ENCODE results near the gene UBE2G2. TPM values are rescaled to one million over a fixed set of nuclear protein-coding genes. Genes with fewer than 3 reads are reported as not detected.

The UBE2G2 gene
- total RNA-seq, 1 experiment from 2014 or later = 91.3 TPM

DNA sequence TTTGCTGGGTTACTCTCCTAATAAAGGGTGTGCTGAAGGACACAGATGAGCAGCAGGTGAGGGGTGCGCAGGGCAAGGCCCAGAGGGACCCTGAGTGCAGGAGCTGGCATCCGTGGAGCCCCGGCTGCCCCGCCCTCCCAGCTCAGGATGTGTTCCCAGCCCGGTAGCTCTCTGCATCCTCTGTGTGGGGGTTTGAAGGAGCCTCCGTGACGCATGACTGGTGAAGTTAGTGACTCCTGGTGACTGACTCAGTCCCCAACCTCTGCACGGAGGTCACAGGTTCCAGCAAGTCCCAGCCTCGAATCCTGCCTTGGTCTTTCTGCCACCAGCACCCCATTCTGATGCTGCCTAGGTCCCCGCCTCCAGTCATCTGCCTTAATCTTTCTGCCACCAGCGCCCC lies 68.7 kb downstream of the UBE2G2 start:
- no peaks in the 10 kb centered on the region for H3K27me3 ChIP-seq (replicated peaks; ENCODE audit: control insufficient read depth, insufficient read depth, low read length)
- POLR2A ChIA-PET = no interaction called here
- CTCF ChIA-PET = interaction anchor here (1.3 kb wide), 1 partner anchor 10 kb away, joined by 3 read pairs; no protein-coding TSS in a partner anchor
- peaks cover 6% of the 10 kb centered on the region for H3K27me3 Mint-ChIP-seq (ENCODE audit: insufficient read depth, unreplicated experiment)
- H3K4me3 ChIP-seq (ENCODE audit: low read depth, low read length) = no peak overlapping the region
- intact Hi-C loops (cut with micrococcal nuclease; ENCODE audit: unreplicated experiment) = no loop called here
- no peaks in the 10 kb centered on the region for H3K36me3 ChIP-seq (ENCODE audit: control insufficient read depth, insufficient read depth, low read length)
- no peak overlapping the region for H3K4me3 Mint-ChIP-seq (ENCODE audit: unreplicated experiment)
- H3K4me1 ChIP-seq = no peaks in the 10 kb centered on the region
- no peaks in the 10 kb centered on the region for H3K4me1 Mint-ChIP-seq (ENCODE audit: low read depth, unreplicated experiment)
- no TSS peak for BruUV-seq (replicated peaks)
- H3K36me3 Mint-ChIP-seq (ENCODE audit: insufficient read depth, unreplicated experiment) = no peaks in the 10 kb centered on the region
- H3K9me3 Mint-ChIP-seq (ENCODE audit: unreplicated experiment) = no peaks in the 10 kb centered on the region
- no peak for DNase-seq
- no peak overlapping the region for H3K27ac Mint-ChIP-seq (ENCODE audit: unreplicated experiment)
- TF ChIP-seq, protein P1, sequence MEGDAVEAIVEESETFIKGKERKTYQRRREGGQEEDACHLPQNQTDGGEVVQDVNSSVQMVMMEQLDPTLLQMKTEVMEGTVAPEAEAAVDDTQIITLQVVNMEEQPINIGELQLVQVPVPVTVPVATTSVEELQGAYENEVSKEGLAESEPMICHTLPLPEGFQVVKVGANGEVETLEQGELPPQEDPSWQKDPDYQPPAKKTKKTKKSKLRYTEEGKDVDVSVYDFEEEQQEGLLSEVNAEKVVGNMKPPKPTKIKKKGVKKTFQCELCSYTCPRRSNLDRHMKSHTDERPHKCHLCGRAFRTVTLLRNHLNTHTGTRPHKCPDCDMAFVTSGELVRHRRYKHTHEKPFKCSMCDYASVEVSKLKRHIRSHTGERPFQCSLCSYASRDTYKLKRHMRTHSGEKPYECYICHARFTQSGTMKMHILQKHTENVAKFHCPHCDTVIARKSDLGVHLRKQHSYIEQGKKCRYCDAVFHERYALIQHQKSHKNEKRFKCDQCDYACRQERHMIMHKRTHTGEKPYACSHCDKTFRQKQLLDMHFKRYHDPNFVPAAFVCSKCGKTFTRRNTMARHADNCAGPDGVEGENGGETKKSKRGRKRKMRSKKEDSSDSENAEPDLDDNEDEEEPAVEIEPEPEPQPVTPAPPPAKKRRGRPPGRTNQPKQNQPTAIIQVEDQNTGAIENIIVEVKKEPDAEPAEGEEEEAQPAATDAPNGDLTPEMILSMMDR (IDR thresholded peaks at IDR 0.05; ENCODE audit: insufficient read depth in 1 of 2, low read depth in 1 of 2, low read length in 1 of 2, severe bottlenecking in 1 of 2, unreplicated experiment in 1 of 2) = no peak
- no peaks in the 10 kb centered on the region for H3K9me3 ChIP-seq

DNA sequence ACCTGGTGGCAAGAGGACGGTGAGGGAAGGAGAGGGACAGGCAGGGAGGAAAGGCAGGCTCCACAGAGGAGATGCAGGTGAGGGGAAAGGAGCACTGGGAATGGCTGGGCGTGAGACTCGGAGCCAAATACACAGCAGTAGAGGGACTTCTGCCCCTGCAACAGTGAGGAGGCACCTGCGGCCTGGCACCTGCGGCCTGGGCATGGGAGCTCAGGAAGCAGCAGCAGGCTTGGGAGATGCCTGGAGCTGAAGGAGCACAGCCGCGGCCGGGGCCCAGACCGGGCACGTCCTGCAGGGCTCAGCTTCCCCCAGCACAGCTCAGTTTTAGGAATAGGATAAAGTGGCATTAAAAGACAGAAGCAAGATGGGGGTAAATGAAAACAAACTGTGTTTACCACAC lies 69.4 kb downstream of the UBE2G2 start:
- TF ChIP-seq, protein P1 (IDR thresholded peaks at IDR 0.05; ENCODE audit: insufficient read depth in 1 of 2, low read depth in 1 of 2, low read length in 1 of 2, severe bottlenecking in 1 of 2, unreplicated experiment in 1 of 2) = no peak
- no peaks in the 10 kb centered on the region for H3K27me3 ChIP-seq (replicated peaks; ENCODE audit: control insufficient read depth, insufficient read depth, low read length)
- no TSS peak for BruUV-seq (replicated peaks)

DNA sequence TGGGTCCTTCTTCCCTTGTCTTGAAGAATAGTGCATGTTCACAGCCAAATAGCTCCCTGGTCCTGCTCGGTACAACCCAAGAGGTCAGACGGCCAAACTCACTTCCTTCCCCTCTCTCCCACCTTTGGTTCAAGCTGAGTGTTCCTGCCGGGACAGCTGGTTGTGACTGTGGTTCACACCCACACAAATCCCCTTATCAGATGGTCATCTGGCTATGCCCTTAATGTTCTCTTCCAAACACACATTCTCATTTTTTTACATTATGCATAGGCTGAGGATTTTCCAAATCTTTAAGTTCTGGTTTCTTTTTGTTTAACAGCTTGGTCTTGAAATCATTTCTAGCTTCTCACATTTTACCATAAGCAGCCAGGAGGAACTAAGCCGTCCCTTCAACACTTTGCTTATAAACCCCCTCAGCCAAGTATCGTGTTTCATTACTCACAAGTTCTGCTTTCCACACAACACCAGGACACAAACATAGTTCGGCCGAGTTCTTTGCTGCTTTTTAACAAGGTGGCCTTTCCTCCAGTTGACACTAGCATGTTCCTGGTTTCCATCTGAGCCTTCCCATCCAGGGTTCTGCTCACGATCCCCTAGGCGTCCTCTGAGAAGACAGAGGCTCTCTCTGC lies 70.6 kb downstream of the UBE2G2 start:
- H3K27me3 Mint-ChIP-seq (ENCODE audit: insufficient read depth, unreplicated experiment) = no peaks in the 10 kb centered on the region

More for the DNA sequence above, 69.4 kb downstream of the UBE2G2 start:
- DNase-seq = no peak
- POLR2A ChIA-PET = no interaction called here
- Histone ChIP-seq H3K36me3 (ENCODE audit: control insufficient read depth, insufficient read depth, low read length) (no peaks in the 10 kb centered on the region), H3K4me3 (ENCODE audit: low read depth, low read length) (no peak overlapping the region), H3K4me1 (no peaks in the 10 kb centered on the region), H3K9me3 (no peaks in the 10 kb centered on the region)
- H3K4me3 Mint-ChIP-seq (ENCODE audit: unreplicated experiment) = no peak overlapping the region
- no peaks in the 10 kb centered on the region for H3K4me1 Mint-ChIP-seq (ENCODE audit: low read depth, unreplicated experiment)
- H3K36me3 Mint-ChIP-seq (ENCODE audit: insufficient read depth, unreplicated experiment) = no peaks in the 10 kb centered on the region
- intact Hi-C loops (cut with micrococcal nuclease; ENCODE audit: unreplicated experiment) = no loop called here
- H3K27me3 Mint-ChIP-seq (ENCODE audit: insufficient read depth, unreplicated experiment) = peaks cover 1% of the 10 kb centered on the region
- CTCF ChIA-PET = no interaction called here
- H3K27ac Mint-ChIP-seq (ENCODE audit: unreplicated experiment) = no peak overlapping the region
- H3K9me3 Mint-ChIP-seq (ENCODE audit: unreplicated experiment) = no peaks in the 10 kb centered on the region

More for the DNA sequence above, 70.6 kb downstream of the UBE2G2 start:
- H3K4me3 ChIP-seq (ENCODE audit: low read depth, low read length) = no peak overlapping the region
- H3K9me3 ChIP-seq = no peaks in the 10 kb centered on the region
- Mint-ChIP-seq H3K4me1 (ENCODE audit: low read depth, unreplicated experiment) (no peaks in the 10 kb centered on the region), H3K36me3 (ENCODE audit: insufficient read depth, unreplicated experiment) (no peaks in the 10 kb centered on the region), H3K4me3 (ENCODE audit: unreplicated experiment) (no peak overlapping the region), H3K9me3 (ENCODE audit: unreplicated experiment) (no peaks in the 10 kb centered on the region), H3K27ac (ENCODE audit: unreplicated experiment) (no peak overlapping the region)
- H3K36me3 ChIP-seq (ENCODE audit: control insufficient read depth, insufficient read depth, low read length) = no peaks in the 10 kb centered on the region
- TF ChIP-seq, protein P1 (IDR thresholded peaks at IDR 0.05; ENCODE audit: insufficient read depth in 1 of 2, low read depth in 1 of 2, low read length in 1 of 2, severe bottlenecking in 1 of 2, unreplicated experiment in 1 of 2) = no peak
- no peak for DNase-seq
- ChIA-PET CTCF (no interaction called here), POLR2A (no interaction called here)
- intact Hi-C loops (cut with micrococcal nuclease; ENCODE audit: unreplicated experiment) = no loop called here
- no peaks in the 10 kb centered on the region for H3K27me3 ChIP-seq (replicated peaks; ENCODE audit: control insufficient read depth, insufficient read depth, low read length)
- H3K4me1 ChIP-seq = no peaks in the 10 kb centered on the region
- no TSS peak for BruUV-seq (replicated peaks)
